HCT116 (cell line): Measurements from ENCODE around the gene CHRNA4. TPM values are rescaled to one million over a fixed set of nuclear protein-coding genes. Genes with fewer than 3 reads are reported as not detected.

Experiments
- ATAC-seq: fragments of 200-7000 bp; cut with Tn5 transposase; 2 replicates; pipeline ENCODE4 v1.9.1; 2020; ENCODE audit warnings: mild to moderate bottlenecking, moderate library complexity
- BruUV-seq: library from RNA; stranded (reverse); fragments of 400-500 nt; replicated peaks from 2 replicates; lab custom pipeline; 2021; lab: Mats Ljungman, UMichigan
- CTCF ChIA-PET: fragments of 300-600 bp; sonication (Branson Sonifier 250); formaldehyde crosslinking; loops from one replicate; lab custom pipeline; 2021; ENCODE audit warnings: antibody characterized with exemption; lab: Charles Lee
- POLR2A ChIA-PET: fragments of 300-600, 350-600 bp; sonication (Branson Sonifier 250); formaldehyde crosslinking; loops from one replicate; lab custom pipeline; 2021; ENCODE audit warnings: antibody characterized with exemption; lab: Charles Lee
- RAD21 ChIA-PET, 2 experiments: fragments of 300-600 bp; sonication (Branson Sonifier 250); formaldehyde crosslinking; loops; one replicate each; lab custom pipeline; 2023; ENCODE audit warnings: low total read pairs in 2 of 2; ENCODE audit not compliant: uncharacterized antibody in 2 of 2, unreplicated experiment in 2 of 2, low non-redundant PET in 1 of 2; lab: Charles Lee
- DNase-seq: peaks from one replicate; pipeline ENCODE4 v3.0.0-alpha.2; 2010; ENCODE audit warnings: low read depth, low spot score
- H2AFZ ChIP-seq: fragments of 200-600 bp; shearing (Covaris generic), sonication (generic); 2 replicates; pipeline ENCODE4 v1.6.1; 2017; ENCODE audit warnings: low read depth, mixed run types, mixed read lengths, antibody characterized with exemption, low read length; ENCODE audit not compliant: poor library complexity, severe bottlenecking
- H3K27ac ChIP-seq: 2 replicates; pipeline ENCODE4 v1.5.1; 2012; ENCODE audit warnings: low read depth, low read length
- H3K27me3 ChIP-seq: fragments of 200-600 bp; sonication (generic); 2 replicates; pipeline ENCODE4 v1.6.1; 2016; ENCODE audit warnings: mixed run types, low read length, mixed read lengths; ENCODE audit not compliant: insufficient read depth
- H3K36me3 ChIP-seq, 2 experiments: fragments of 200-500 bp in 1 of 2; fragments of 200-600 bp in 1 of 2; sonication (Bioruptor generic) in 1 of 2; sonication (generic) in 1 of 2; 2 replicates each; pipeline versions ENCODE4 v1.5.1 to v1.6.1; 2014 to 2016; ENCODE audit warnings: low read length in 2 of 2, inconsistent platforms in 1 of 2, mixed read lengths in 1 of 2, mixed run types in 1 of 2; ENCODE audit not compliant: insufficient read depth in 2 of 2, control insufficient read depth in 1 of 2
- H3K4me1 ChIP-seq, 2 experiments: fragments of 200-600 bp in 1 of 2; sonication (generic) in 1 of 2; 2 replicates each; pipeline versions ENCODE4 v1.5.1 to v1.6.1; 2012 to 2017; ENCODE audit warnings: low read length in 2 of 2, inconsistent platforms in 1 of 2, mild to moderate bottlenecking in 1 of 2, mixed read lengths in 1 of 2, mixed run types in 1 of 2, moderate library complexity in 1 of 2; ENCODE audit not compliant: insufficient read depth in 2 of 2, control insufficient read depth in 1 of 2
- H3K4me2 ChIP-seq: fragments of 200-600 bp; sonication (generic); 2 replicates; pipeline ENCODE4 v1.6.1; 2017; ENCODE audit warnings: mixed run types, low read length, mixed read lengths
- H3K4me3 ChIP-seq, 2 experiments: fragments of 200-600 bp in 1 of 2; sonication (generic) in 1 of 2; replicated peaks in 1 of 2; 2 replicates each; pipeline ENCODE4 v1.5.1; 2011 to 2016; ENCODE audit warnings: low read length in 2 of 2, control low read depth in 1 of 2, low read depth in 1 of 2, mild to moderate bottlenecking in 1 of 2, mixed read lengths in 1 of 2, mixed run types in 1 of 2
- H3K79me2 ChIP-seq: fragments of 200-600 bp; sonication (generic); 2 replicates; pipeline ENCODE4 v1.6.1; 2017; ENCODE audit warnings: mild to moderate bottlenecking, mixed run types, low read length, moderate library complexity, mixed read lengths; ENCODE audit not compliant: insufficient read depth
- H3K9ac ChIP-seq: fragments of 200-600 bp; sonication (generic); 2 replicates; pipeline ENCODE4 v1.6.1; 2016; ENCODE audit warnings: low read length, mixed read lengths
- H3K9me2 ChIP-seq: fragments of 200-600 bp; sonication (generic), shearing (Covaris generic); 2 replicates; pipeline ENCODE4 v1.6.1; 2017; ENCODE audit warnings: mixed run types, mild to moderate bottlenecking, moderate library complexity; ENCODE audit not compliant: insufficient read depth
- H3K9me3 ChIP-seq, 2 experiments: fragments of 200-500 bp in 1 of 2; fragments of 200-600 bp in 1 of 2; sonication (Bioruptor generic) in 1 of 2; sonication (generic) in 1 of 2; 2 replicates each; pipeline ENCODE4 v1.6.1; 2014 to 2017; ENCODE audit warnings: low read length in 2 of 2, mixed read lengths in 2 of 2, inconsistent platforms in 1 of 2, low read depth in 1 of 2, mild to moderate bottlenecking in 1 of 2, mixed run types in 1 of 2, moderate library complexity in 1 of 2; ENCODE audit not compliant: control insufficient read depth in 1 of 2, insufficient read depth in 1 of 2
- H4K20me1 ChIP-seq: fragments of 200-600 bp; sonication (generic), shearing (Covaris generic); 2 replicates; pipeline ENCODE4 v1.6.1; 2017; ENCODE audit warnings: mixed run types, mild to moderate bottlenecking, moderate library complexity; ENCODE audit not compliant: insufficient read depth
- CEBPB ChIP-seq: IDR thresholded peaks from 2 replicates; pipeline ENCODE4 v1.6.1; 2012; ENCODE audit warnings: low read depth
- CTCF ChIP-seq, 3 experiments: fragments of 200-600 bp in 1 of 3; sonication (generic) in 1 of 3; IDR thresholded peaks in 2 of 3; conservative IDR thresholded peaks in 1 of 3; 2 replicates each; pipeline ENCODE4 v1.5.1; 2012 to 2017; ENCODE audit warnings: low read depth in 2 of 3, low read length in 2 of 3, antibody characterized with exemption in 1 of 3, borderline replicate concordance in 1 of 3, control low read depth in 1 of 3, mild to moderate bottlenecking in 1 of 3, mixed read lengths in 1 of 3, mixed run types in 1 of 3, moderate library complexity in 1 of 3; ENCODE audit not compliant: insufficient read depth in 1 of 3
- EGR1 ChIP-seq: IDR thresholded peaks from 2 replicates; pipeline ENCODE4 v1.6.1; 2012; ENCODE audit warnings: low read depth
- ELF1 ChIP-seq: IDR thresholded peaks from 2 replicates; pipeline ENCODE4 v1.6.1; 2012; ENCODE audit warnings: low read depth, borderline replicate concordance
- EZH2 ChIP-seq: fragments of 200-600 bp; sonication (generic); IDR thresholded peaks from 2 replicates; pipeline ENCODE4 v1.6.1; 2017; ENCODE audit warnings: antibody characterized with exemption, mixed run types
- EZH2phosphoT487 ChIP-seq: fragments of 200-600 bp; IDR thresholded peaks from 2 replicates; pipeline ENCODE4 v1.6.1; 2018; ENCODE audit warnings: antibody characterized with exemption, borderline replicate concordance
- JUND ChIP-seq: IDR thresholded peaks from 2 replicates; pipeline ENCODE4 v1.6.1; 2012
- MAX ChIP-seq: IDR thresholded peaks from 2 replicates; pipeline ENCODE4 v1.6.1; 2012
- POLR2A ChIP-seq: IDR thresholded peaks from 2 replicates; pipeline ENCODE4 v1.7.0; 2011; ENCODE audit warnings: borderline replicate concordance; ENCODE audit not compliant: insufficient read depth, insufficient read length; ENCODE audit errors: extremely low read depth
- POLR2AphosphoS5 ChIP-seq: IDR thresholded peaks from 2 replicates; pipeline ENCODE4 v1.6.1; 2011; ENCODE audit warnings: mild to moderate bottlenecking, low read depth, low read length, moderate library complexity
- RAD21 ChIP-seq: IDR thresholded peaks from 2 replicates; pipeline ENCODE4 v1.6.1; 2012; ENCODE audit warnings: low read depth, mild to moderate bottlenecking
- REST ChIP-seq: IDR thresholded peaks from 2 replicates; pipeline ENCODE4 v1.6.1; 2012; ENCODE audit warnings: low read depth
- SIN3A ChIP-seq: IDR thresholded peaks from 2 replicates; pipeline ENCODE4 v1.6.1; 2012; ENCODE audit warnings: low read depth
- SP1 ChIP-seq: IDR thresholded peaks from 2 replicates; pipeline ENCODE4 v1.6.1; 2012; ENCODE audit warnings: low read depth
- ZBTB33 ChIP-seq: IDR thresholded peaks from 2 replicates; pipeline ENCODE4 v1.6.1; 2011; ENCODE audit warnings: mild to moderate bottlenecking, low read length, moderate library complexity; ENCODE audit not compliant: insufficient replicate concordance; ENCODE audit errors: extremely low read depth
- ZFX ChIP-seq: fragments of 450-650 bp; IDR thresholded peaks from 2 replicates; pipeline ENCODE4 v1.6.1; 2017
- ZNF274 ChIP-seq: fragments of 200-500 bp; sonication (Bioruptor generic); IDR thresholded peaks from 2 replicates; pipeline ENCODE4 v1.6.1; 2014; ENCODE audit warnings: mild to moderate bottlenecking, low read depth, low read length, inconsistent platforms
- intact Hi-C: fragments of 100-400 bp; cut with micrococcal nuclease; formaldehyde crosslinking; loops from 2 replicates; pipeline ENCODE4 v1.10.0; 2022
- total RNA-seq: library from RNA; stranded (reverse); gene quantifications from one replicate; pipeline ENCODE4 v1.2.1, GENCODE V29; 2021; ENCODE audit not compliant: unreplicated experiment

The CHRNA4 gene
- total RNA-seq, 1 experiment from 2014 or later: not detected

- Histone ChIP-seq H3K4me1 (no peaks in the 10 kb centered on the region), H3K36me3 (no peaks in the 10 kb centered on the region), H3K4me2 (no peak overlapping the region), H4K20me1 (no peaks in the 10 kb centered on the region), H3K9me3 (peaks cover 3 to 4% of the 10 kb centered on the region in 2 experiments; a peak in 1 of 4 replicates), H3K79me2 (no peaks in the 10 kb centered on the region), H3K27me3 (peaks cover 20% of the 10 kb centered on the region), H3K4me3 (no peak overlapping the region), H3K27ac (no peak overlapping the region), H3K9ac (no peak overlapping the region), H3K9me2 (no peaks in the 10 kb centered on the region), H2AFZ (no peak overlapping the region)
- ChIA-PET RAD21 (no interaction called here), CTCF (no interaction called here), POLR2A (no interaction called here)
- ATAC-seq (no peak), DNase-seq (no peak)
- no peak for TF ChIP-seq EZH2phosphoT487
- TF ChIP-seq EGR1: no peak
- TF ChIP-seq RAD21: no peak
- no peak for TF ChIP-seq REST
- no peak for TF ChIP-seq CEBPB
- no peak for TF ChIP-seq SP1
- TF ChIP-seq SIN3A: no peak
- no peak for TF ChIP-seq ELF1
- no peak for TF ChIP-seq JUND
- no peak for TF ChIP-seq ZNF274
- TF ChIP-seq EZH2: no peak
- no peak for TF ChIP-seq ZFX
- TF ChIP-seq POLR2A: no peak
- no peak for TF ChIP-seq MAX
- TF ChIP-seq POLR2AphosphoS5: no peak
- TF ChIP-seq CTCF (IDR thresholded peaks at IDR 0.05 in 2 of 3, conservative IDR thresholded peaks at IDR 0.05 in 1 of 3; ENCODE audit: borderline replicate concordance in 1 of 3, insufficient read depth in 1 of 3, low read depth in 2 of 3, low read length in 2 of 3): no peak
- TF ChIP-seq ZBTB33: no peak
- intact Hi-C loops: no loop called here
- BruUV-seq: no TSS peak
These were observed 24.9 kb downstream of the CHRNA4 start for GRCh38 chr20:63336232-63336752.
